ENCODE results near the gene GDF2. TPM values are rescaled to one million over a fixed set of nuclear protein-coding genes. Genes with fewer than 3 reads are reported as not detected.

The GDF2 gene
- total RNA-seq, 1 donor from 2014 or later = not detected

DNA sequence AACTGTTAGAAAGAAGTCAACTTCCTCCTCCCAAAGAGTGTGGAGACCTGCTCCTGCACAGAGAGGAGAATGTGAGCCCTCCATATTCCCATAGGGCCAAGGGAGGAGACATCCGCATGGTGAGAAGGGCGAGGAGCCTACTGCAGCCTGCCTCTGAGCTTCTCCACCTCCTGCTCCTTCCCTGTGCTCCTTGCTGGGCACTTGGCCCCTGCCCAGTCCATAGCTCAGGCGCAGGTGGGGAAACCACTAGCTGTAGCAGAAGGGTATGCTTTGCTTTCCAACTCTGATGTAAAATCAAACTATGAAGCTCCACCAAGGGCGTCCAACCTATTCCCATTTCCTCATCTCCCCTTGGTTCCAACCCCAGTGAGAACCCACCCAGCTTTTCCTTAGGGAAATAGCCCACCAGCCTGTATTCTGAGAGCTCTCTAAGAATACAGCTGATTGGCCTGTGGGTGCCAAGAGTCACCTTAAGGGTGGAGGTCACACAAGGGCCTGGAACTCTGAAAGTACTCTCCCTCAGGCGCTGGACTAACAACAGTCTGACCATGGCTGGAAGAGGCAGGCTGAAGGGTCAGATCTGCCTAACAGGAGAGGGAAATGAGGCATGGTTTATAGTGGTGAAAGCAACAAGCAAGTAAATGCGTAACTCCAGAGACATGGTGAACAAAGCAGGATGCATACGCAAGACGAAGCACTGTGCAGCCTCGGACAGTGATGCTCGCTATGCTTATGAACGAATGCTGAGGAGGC lies 47.9 kb downstream of the GDF2 start:
- peaks cover 4% of the 10 kb centered on the region for H3K9me3 Mint-ChIP-seq (ENCODE audit: unreplicated experiment)
- peaks cover 6% of the 10 kb centered on the region for H3K4me1 Mint-ChIP-seq (ENCODE audit: low read depth, unreplicated experiment)
- H3K27me3 Mint-ChIP-seq (ENCODE audit: unreplicated experiment) = peaks cover 6% of the 10 kb centered on the region
- DNase-seq = no peak
- no peaks in the 10 kb centered on the region for H3K36me3 Mint-ChIP-seq (ENCODE audit: unreplicated experiment)
- H3K27ac Mint-ChIP-seq (ENCODE audit: unreplicated experiment) = peak overlapping the region; percentile 4
- H3K4me3 Mint-ChIP-seq (ENCODE audit: unreplicated experiment) = no peak overlapping the region
- TF ChIP-seq, protein P1, sequence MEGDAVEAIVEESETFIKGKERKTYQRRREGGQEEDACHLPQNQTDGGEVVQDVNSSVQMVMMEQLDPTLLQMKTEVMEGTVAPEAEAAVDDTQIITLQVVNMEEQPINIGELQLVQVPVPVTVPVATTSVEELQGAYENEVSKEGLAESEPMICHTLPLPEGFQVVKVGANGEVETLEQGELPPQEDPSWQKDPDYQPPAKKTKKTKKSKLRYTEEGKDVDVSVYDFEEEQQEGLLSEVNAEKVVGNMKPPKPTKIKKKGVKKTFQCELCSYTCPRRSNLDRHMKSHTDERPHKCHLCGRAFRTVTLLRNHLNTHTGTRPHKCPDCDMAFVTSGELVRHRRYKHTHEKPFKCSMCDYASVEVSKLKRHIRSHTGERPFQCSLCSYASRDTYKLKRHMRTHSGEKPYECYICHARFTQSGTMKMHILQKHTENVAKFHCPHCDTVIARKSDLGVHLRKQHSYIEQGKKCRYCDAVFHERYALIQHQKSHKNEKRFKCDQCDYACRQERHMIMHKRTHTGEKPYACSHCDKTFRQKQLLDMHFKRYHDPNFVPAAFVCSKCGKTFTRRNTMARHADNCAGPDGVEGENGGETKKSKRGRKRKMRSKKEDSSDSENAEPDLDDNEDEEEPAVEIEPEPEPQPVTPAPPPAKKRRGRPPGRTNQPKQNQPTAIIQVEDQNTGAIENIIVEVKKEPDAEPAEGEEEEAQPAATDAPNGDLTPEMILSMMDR (IDR thresholded peaks at IDR 0.05; ENCODE audit: partially characterized antibody, unreplicated experiment) = no peak

DNA sequence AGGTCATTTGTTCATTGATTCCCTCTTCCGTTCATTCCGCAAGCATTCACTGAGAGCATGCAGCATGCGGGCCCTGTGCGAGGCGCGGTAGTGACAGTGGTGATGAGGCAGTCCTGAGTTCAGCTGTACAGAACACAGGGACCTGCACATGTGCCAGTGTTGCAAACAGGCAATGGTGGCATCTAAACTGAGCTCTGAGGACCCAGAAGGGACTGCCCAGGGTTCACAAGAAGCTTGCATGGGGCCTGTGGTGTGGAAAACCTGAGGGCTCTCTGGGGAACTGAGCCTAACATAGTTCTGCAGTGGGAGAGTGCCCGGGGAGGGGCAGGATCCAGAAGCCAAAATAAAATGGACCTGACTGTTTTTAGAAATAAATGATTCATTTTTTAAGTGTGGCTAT lies 48.6 kb downstream of the GDF2 start:
- DNase-seq = no peak
- H3K4me3 Mint-ChIP-seq (ENCODE audit: unreplicated experiment) = no peak overlapping the region
- H3K27ac Mint-ChIP-seq (ENCODE audit: unreplicated experiment) = no peak overlapping the region

DNA sequence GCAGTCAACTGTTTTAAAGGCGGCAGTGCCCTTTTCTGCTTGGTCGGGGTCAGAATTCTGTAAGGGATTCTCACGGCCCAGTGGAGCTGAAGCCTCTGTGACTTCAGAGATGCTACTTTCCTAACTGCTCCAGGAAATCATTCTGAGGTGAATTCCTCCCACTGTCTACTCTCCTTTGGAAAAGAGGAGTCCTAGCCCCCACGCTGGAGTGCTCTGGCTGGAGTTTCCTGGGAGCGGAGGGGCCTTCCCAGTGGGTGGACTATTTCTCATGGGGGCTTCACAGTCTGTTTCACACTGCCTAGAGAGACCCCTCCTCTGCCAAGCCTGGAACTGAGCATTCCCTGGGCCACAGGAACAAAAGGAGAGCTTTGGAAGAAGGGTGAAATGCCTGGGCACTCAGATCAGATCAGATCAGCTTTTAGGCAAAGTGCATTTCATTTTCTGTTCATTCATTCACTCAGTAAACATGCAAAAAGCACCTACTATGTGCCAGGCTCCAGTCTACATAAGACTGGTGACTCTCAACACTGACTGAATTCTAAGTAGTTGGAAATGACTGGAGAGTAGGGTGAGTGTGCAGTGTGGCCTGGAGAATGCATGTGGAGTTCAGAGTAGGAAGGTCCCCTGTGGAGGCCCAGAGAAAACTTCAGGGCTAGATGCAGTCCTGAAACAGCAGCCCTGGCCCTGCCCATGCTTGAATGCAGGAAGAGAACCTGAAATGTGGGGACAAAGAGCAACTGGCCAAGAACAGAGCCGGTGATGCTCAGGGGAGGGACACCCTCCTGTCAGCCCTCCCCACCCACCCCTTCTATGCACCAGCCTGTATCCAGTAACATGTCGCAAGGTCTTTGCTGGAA lies 49.6 kb downstream of the GDF2 start:
- H3K27me3 Mint-ChIP-seq (ENCODE audit: unreplicated experiment) = peaks cover 6% of the 10 kb centered on the region
- TF ChIP-seq, protein P1 (IDR thresholded peaks at IDR 0.05; ENCODE audit: partially characterized antibody, unreplicated experiment) = no peak
- H3K9me3 Mint-ChIP-seq (ENCODE audit: unreplicated experiment) = peaks cover 6% of the 10 kb centered on the region

More for the DNA sequence above, 48.6 kb downstream of the GDF2 start:
- Mint-ChIP-seq H3K4me1 (ENCODE audit: low read depth, unreplicated experiment) (peaks cover 8% of the 10 kb centered on the region), H3K9me3 (ENCODE audit: unreplicated experiment) (peaks cover 4% of the 10 kb centered on the region), H3K36me3 (ENCODE audit: unreplicated experiment) (no peaks in the 10 kb centered on the region), H3K27me3 (ENCODE audit: unreplicated experiment) (peaks cover 6% of the 10 kb centered on the region)
- TF ChIP-seq, protein P1 (IDR thresholded peaks at IDR 0.05; ENCODE audit: partially characterized antibody, unreplicated experiment) = no peak

DNA sequence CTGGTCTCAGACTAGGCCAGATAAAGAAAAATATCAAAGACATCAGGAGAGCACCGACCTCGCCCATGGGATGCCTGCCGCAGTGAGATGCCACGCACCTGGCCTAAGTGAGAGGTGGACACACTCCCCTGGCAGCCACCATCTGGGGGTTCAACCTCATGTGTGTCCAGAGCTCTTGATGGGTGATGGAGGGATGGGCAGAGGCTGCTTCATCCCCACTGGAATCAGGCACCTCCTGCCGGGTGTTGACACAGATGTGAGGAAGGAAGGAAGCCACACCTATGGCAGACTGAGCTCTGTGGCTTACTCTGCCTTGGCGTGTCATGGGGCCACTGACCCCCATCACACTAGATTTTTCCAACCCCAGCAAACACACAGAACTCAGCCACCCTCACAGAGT lies 50.5 kb downstream of the GDF2 start:
- Mint-ChIP-seq H3K27me3 (ENCODE audit: unreplicated experiment) (peaks cover 11% of the 10 kb centered on the region), H3K9me3 (ENCODE audit: unreplicated experiment) (peaks cover 11% of the 10 kb centered on the region), H3K27ac (ENCODE audit: unreplicated experiment) (no peak overlapping the region), H3K36me3 (ENCODE audit: unreplicated experiment) (no peaks in the 10 kb centered on the region), H3K4me3 (ENCODE audit: unreplicated experiment) (no peak overlapping the region), H3K4me1 (ENCODE audit: low read depth, unreplicated experiment) (peaks cover 24% of the 10 kb centered on the region)
- TF ChIP-seq, protein P1 (IDR thresholded peaks at IDR 0.05; ENCODE audit: partially characterized antibody, unreplicated experiment) = no peak
- DNase-seq = no peak

More for the DNA sequence above, 49.6 kb downstream of the GDF2 start:
- no peak overlapping the region for H3K4me3 Mint-ChIP-seq (ENCODE audit: unreplicated experiment)
- peaks cover 15% of the 10 kb centered on the region for H3K4me1 Mint-ChIP-seq (ENCODE audit: low read depth, unreplicated experiment)
- no peak overlapping the region for H3K27ac Mint-ChIP-seq (ENCODE audit: unreplicated experiment)
- DNase-seq = no peak
- H3K36me3 Mint-ChIP-seq (ENCODE audit: unreplicated experiment) = no peaks in the 10 kb centered on the region

Measured in glutamatergic neuron (in vitro differentiated cells).